DMS79 (cell line): Measurements from ENCODE around the gene TBCD.
"Not testable (repeated sequence)": the region's sequence is repeated elsewhere in the genome, so short reads cannot be mapped to it uniquely, and the experiment has no call there.

Experiments
- DNase-seq: peaks from one replicate; lab custom pipeline; 2025; lab: John Stamatoyannopoulos, UW

The TBCD gene

GRCh38 chr17:82729479-82730260 is 22.2 kb upstream of the TBCD start:
- no peak for DNase-seq

- no peak for DNase-seq
Observed at GRCh38 chr17:82732118-82732743, 19.6 kb upstream of the TBCD start.

GRCh38 chr17:82734987-82735866 is 16.6 kb upstream of the TBCD start, which contains the start of gene FN3K:
TSS of gene FN3K (plus strand) at chr17:82735615. CDS start at chr17:82735637, 22 bp downstream.
- peak; percentile 11 for DNase-seq

GRCh38 chr17:82736511-82737185 is 15.2 kb upstream of the TBCD start:
- DNase-seq: no peak

- no peak for DNase-seq
Observed at GRCh38 chr17:82737967-82738877, 13.6 kb upstream of the TBCD start.

GRCh38 chr17:82740906-82741759 is 10.7 kb upstream of the TBCD start:
- DNase-seq: no peak

GRCh38 chr17:82743344-82744219 is 8.3 kb upstream of the TBCD start:
- DNase-seq: no peak

- DNase-seq: not testable (repeated sequence)
Observed at GRCh38 chr17:82744736-82745135, 7.1 kb upstream of the TBCD start.

- no peak for DNase-seq
Observed at GRCh38 chr17:82745524-82745923, 6.3 kb upstream of the TBCD start.

- no peak for DNase-seq
Observed at GRCh38 chr17:82748756-82749155, 3.1 kb upstream of the TBCD start.

GRCh38 chr17:82750241-82750908 is 1.5 kb upstream of the TBCD start:
- no peak for DNase-seq

GRCh38 chr17:82751171-82751570 is 694 bp upstream of the TBCD start:
- no peak for DNase-seq

- no peak for DNase-seq
Observed at GRCh38 chr17:82752371-82753200, 721 bp downstream of the TBCD start.

GRCh38 chr17:82753201-82753464 is 1.3 kb downstream of the TBCD start:
- no peak for DNase-seq

GRCh38 chr17:82754297-82755208 is 2.7 kb downstream of the TBCD start:
- no peak for DNase-seq

GRCh38 chr17:82756166-82756565 is 4.3 kb downstream of the TBCD start:
- no peak for DNase-seq

GRCh38 chr17:82765371-82765770 is 13.5 kb downstream of the TBCD start:
- no peak for DNase-seq
